HepG2 (cell line): Measurements from ENCODE around the gene NMNAT1. TPM values are rescaled to one million over a fixed set of nuclear protein-coding genes. Genes with fewer than 3 reads are reported as not detected.
A peak's percentile ranks its signal among the peaks of the same experiment; 100 is the strongest.

Experiments used
- CERS6 ChIP-seq: sonication (generic); formaldehyde crosslinking; IDR thresholded peaks from 2 replicates; pipeline ENCODE4 v1.5.0; 2020; ENCODE audit warnings: missing genetic modification reagents
- GMEB1 ChIP-seq: sonication (generic); formaldehyde crosslinking; IDR thresholded peaks from 2 replicates; pipeline ENCODE4 v1.5.1; 2020; ENCODE audit warnings: missing genetic modification reagents, mild to moderate bottlenecking, borderline replicate concordance
- JUNB ChIP-seq: sonication (generic); formaldehyde crosslinking; IDR thresholded peaks from 2 replicates; pipeline ENCODE4 v1.8.0; 2022; ENCODE audit warnings: missing genetic modification reagents, mild to moderate bottlenecking, borderline replicate concordance
- MED1 ChIP-seq: sonication (generic); formaldehyde crosslinking; IDR thresholded peaks from 2 replicates; pipeline ENCODE4 v1.4.0; 2020; ENCODE audit warnings: missing genetic modification reagents
- MYPOP ChIP-seq: sonication (generic); formaldehyde crosslinking; IDR thresholded peaks from 2 replicates; pipeline ENCODE4 v1.8.1; 2023; ENCODE audit warnings: mild to moderate bottlenecking, moderate library complexity, missing genetic modification reagents
- PBX3 ChIP-seq: sonication (generic); formaldehyde crosslinking; IDR thresholded peaks from 2 replicates; pipeline ENCODE4 v1.8.1; 2023; ENCODE audit warnings: missing genetic modification reagents, inconsistent platforms, borderline replicate concordance
- REST ChIP-seq, 2 experiments: IDR thresholded peaks; 2 replicates each; pipeline ENCODE4 v1.6.1; 2011 to 2012; ENCODE audit warnings: low read length in 2 of 2, borderline replicate concordance in 1 of 2, low read depth in 1 of 2, mild to moderate bottlenecking in 1 of 2, moderate library complexity in 1 of 2
- SNAPC2 ChIP-seq: sonication (generic); formaldehyde crosslinking; IDR thresholded peaks from 2 replicates; pipeline ENCODE4 v1.8.1; 2022; ENCODE audit warnings: mild to moderate bottlenecking, missing genetic modification reagents
- TERF1 ChIP-seq: sonication (generic); formaldehyde crosslinking; IDR thresholded peaks from 2 replicates; pipeline ENCODE4 v1.8.0; 2022; ENCODE audit warnings: mild to moderate bottlenecking, missing genetic modification reagents, moderate library complexity
- THAP8 ChIP-seq: sonication (generic); formaldehyde crosslinking; IDR thresholded peaks from 2 replicates; pipeline ENCODE4 v1.5.1; 2020; ENCODE audit warnings: missing genetic modification reagents, mild to moderate bottlenecking, borderline replicate concordance
- ZFP62 ChIP-seq: sonication (generic); formaldehyde crosslinking; IDR thresholded peaks from 2 replicates; pipeline ENCODE4 v1.4.0; 2020; ENCODE audit warnings: missing genetic modification reagents
- ZIK1 ChIP-seq: sonication (generic); formaldehyde crosslinking; IDR thresholded peaks from 2 replicates; pipeline ENCODE4 v1.5.0; 2020; ENCODE audit warnings: mild to moderate bottlenecking, low read depth, missing genetic modification reagents, borderline replicate concordance
- ZNF451 ChIP-seq: sonication (generic); formaldehyde crosslinking; IDR thresholded peaks from 2 replicates; pipeline ENCODE4 v1.5.0; 2020; ENCODE audit warnings: mild to moderate bottlenecking, missing genetic modification reagents
- ZNF737 ChIP-seq: sonication (generic); formaldehyde crosslinking; IDR thresholded peaks from 2 replicates; pipeline ENCODE4 v1.5.0; 2020; ENCODE audit warnings: missing genetic modification reagents, mild to moderate bottlenecking, borderline replicate concordance
- ZNF747 ChIP-seq: sonication (generic); formaldehyde crosslinking; IDR thresholded peaks from 2 replicates; pipeline ENCODE4 v1.8.1; 2023; ENCODE audit warnings: missing genetic modification reagents, mild to moderate bottlenecking, borderline replicate concordance
- polyA plus RNA-seq, 8 experiments: library from polyadenylated mRNA; depleted of rRNA in 3 of 8; stranded (reverse) in 7 of 8; unstranded in 1 of 8; fragments of >200 nt; fragmentation: Illumina TruSeq in 4 of 8; extraction: Trizol in 4 of 8; gene quantifications; 2 replicates each; pipeline versions ENCODE4 v1.2.1 to v1.2.3, GENCODE V29; 2011 to 2016; ENCODE audit warnings: low read depth in 4 of 8, missing spikeins in 1 of 8, mixed read lengths in 1 of 8; ENCODE audit not compliant: insufficient read depth in 1 of 8
- total RNA-seq, 5 experiments: library from RNA; depleted of rRNA; stranded (reverse); fragments of >200 nt; fragmentation: Illumina TruSeq; extraction: Trizol; gene quantifications; 2 replicates each; pipeline ENCODE4 v1.2.3, GENCODE V29; 2016; ENCODE audit warnings: low read depth in 1 of 5

NMNAT1 gene
- total and polyA plus RNA-seq, 2 of the 13 experiments (the other 11 are each of a cell fraction or from before 2014, with no cell fraction given): 5.6 to 12.2 TPM

- no peak for TF ChIP-seq TERF1 (CRISPR knock-in tag)
- no peak for TF ChIP-seq SNAPC2 (CRISPR knock-in tag)
- TF ChIP-seq ZFP62 (CRISPR knock-in tag): no peak
- no peak for TF ChIP-seq CERS6
- no peak for TF ChIP-seq ZIK1
- no peak for TF ChIP-seq MYPOP (CRISPR knock-in tag)
- TF ChIP-seq ZNF451 (CRISPR knock-in tag): no peak
- TF ChIP-seq ZNF747 (CRISPR knock-in tag): no peak
- TF ChIP-seq PBX3 (CRISPR knock-in tag): no peak
- TF ChIP-seq JUNB (CRISPR knock-in tag): no peak
- peak; percentile 95 for TF ChIP-seq MED1
- TF ChIP-seq ZNF737 (CRISPR knock-in tag): no peak
- no peak for TF ChIP-seq THAP8
- TF ChIP-seq GMEB1 (CRISPR knock-in tag): no peak; the same call in 1 of the 2 replicates
- peak in 1 of 2 experiments; percentile 62; a peak in 1 of 4 replicates for TF ChIP-seq REST (IDR thresholded peaks at IDR 0.05; ENCODE audit: borderline replicate concordance in 1 of 2, low read depth in 1 of 2, low read length in 2 of 2)
These were observed 13.6 kb upstream of the NMNAT1 start (continued) for GRCh38 chr1:9929431-9930385.
